Measurements from ENCODE around the gene RAB2B.
A peak's percentile ranks its signal among the peaks of the same experiment; 100 is the strongest.

The RAB2B gene

DNA sequence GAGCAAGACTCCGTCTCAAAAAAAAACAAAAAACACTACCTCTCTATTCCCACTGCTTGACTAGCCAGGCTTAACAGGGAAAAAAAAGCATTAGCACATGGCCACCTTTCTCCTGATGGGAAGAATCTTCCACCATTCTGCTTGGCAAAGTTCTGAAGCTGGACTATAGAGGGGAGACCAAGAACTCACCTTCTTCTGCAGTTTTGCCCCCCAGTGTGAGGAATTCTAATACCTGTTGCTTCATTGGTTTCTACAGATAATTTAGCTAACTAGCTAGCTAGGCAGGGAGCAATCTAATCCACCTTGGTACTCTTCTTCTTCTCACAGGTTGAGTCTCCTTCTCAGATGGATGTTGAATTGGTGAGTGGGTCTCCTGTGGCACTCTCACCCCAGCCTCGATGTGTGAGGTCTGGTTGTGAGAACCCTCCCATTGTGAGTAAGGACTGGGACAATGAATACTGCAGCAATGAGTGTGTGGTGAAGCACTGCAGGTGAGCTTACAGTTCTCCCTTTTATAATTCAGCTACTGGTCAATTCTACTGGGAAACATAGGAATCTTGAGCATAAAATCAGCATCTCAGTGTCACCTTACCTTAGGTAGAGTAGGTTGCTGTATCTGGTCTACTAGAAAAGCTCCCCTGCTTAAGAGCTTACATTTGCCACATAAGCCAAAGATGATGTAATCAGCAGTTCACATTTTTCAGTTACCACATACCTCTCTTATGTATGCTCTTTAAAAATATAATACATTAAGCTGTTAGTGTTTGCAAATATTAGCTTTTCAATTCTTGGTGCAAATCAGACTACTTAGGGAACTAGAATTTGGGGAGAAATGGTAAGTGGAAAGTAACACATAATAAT, 18.4 kb upstream of the RAB2B start:
- no peak overlapping the region for H3K4me2 ChIP-seq (ENCODE audit: low read length)
- H3K36me3 ChIP-seq (ENCODE audit: control insufficient read depth, low read length): peaks cover 78% of the 10 kb centered on the region
- no peaks in the 10 kb centered on the region for H3K79me2 ChIP-seq (ENCODE audit: control insufficient read depth, low read length)
- no peak overlapping the region for H3K4me3 ChIP-seq (ENCODE audit: low read length)
- no peaks in the 10 kb centered on the region for H3K9me3 ChIP-seq (ENCODE audit: control insufficient read depth, insufficient read depth, low read length)
- no peaks in the 10 kb centered on the region for H3K27me3 ChIP-seq (ENCODE audit: control insufficient read depth, low read length)
- TF ChIP-seq CTCF (IDR thresholded peaks at IDR 0.05; ENCODE audit: low read depth, low read length, poor library complexity, severe bottlenecking): no peak
- TF ChIP-seq EZH2phosphoT487 (IDR thresholded peaks at IDR 0.05; ENCODE audit: borderline replicate concordance, low read length): no peak
- no peaks in the 10 kb centered on the region for H3K9me2 ChIP-seq (replicated peaks; ENCODE audit: control insufficient read depth, low read length)
- peaks cover 7% of the 10 kb centered on the region; the same call in 1 of the 2 replicates for H3F3A ChIP-seq (ENCODE audit: control insufficient read depth, insufficient read depth)
- H4K20me1 ChIP-seq (ENCODE audit: control insufficient read depth, insufficient read depth, low read depth, low read length): no peaks in the 10 kb centered on the region
- H3K27ac ChIP-seq (ENCODE audit: low read depth, low read length): no peak overlapping the region
- H3K4me1 ChIP-seq (ENCODE audit: control insufficient read depth, low read length): no peaks in the 10 kb centered on the region

DNA sequence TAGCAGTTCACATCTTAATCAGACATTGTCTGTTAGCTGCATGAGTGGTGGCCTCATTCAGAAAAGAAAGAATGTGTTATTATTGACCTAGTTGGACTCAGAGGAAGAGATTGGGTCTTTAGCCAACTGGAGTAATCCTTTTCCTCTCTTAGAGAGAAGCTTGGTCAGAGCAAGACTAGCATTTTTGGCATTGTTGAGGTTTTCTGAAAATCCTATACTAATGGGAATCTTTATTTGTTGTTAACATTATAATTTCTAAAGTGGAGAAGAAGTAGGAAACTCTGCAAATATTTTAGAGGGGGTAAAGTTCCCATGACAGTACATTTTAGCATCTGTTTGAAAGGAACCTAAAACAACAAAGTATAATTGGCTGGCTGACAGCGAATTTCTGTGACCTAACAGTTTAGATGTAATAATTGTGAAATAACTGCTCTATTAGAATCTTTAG, 9.9 kb upstream of the RAB2B start:
- no peak overlapping the region for H3K27ac ChIP-seq (ENCODE audit: low read depth, low read length)
- TF ChIP-seq CTCF (IDR thresholded peaks at IDR 0.05; ENCODE audit: low read depth, low read length, poor library complexity, severe bottlenecking) (no peak), EZH2phosphoT487 (IDR thresholded peaks at IDR 0.05; ENCODE audit: borderline replicate concordance, low read length) (no peak)
- H3K9me3 ChIP-seq (ENCODE audit: control insufficient read depth, insufficient read depth, low read length): no peaks in the 10 kb centered on the region
- H3K4me3 ChIP-seq (ENCODE audit: low read length): no peak overlapping the region
- H3F3A ChIP-seq (ENCODE audit: control insufficient read depth, insufficient read depth): no peaks in the 10 kb centered on the region
- H3K27me3 ChIP-seq (ENCODE audit: control insufficient read depth, low read length): no peaks in the 10 kb centered on the region
- H3K36me3 ChIP-seq (ENCODE audit: control insufficient read depth, low read length): peaks cover 36% of the 10 kb centered on the region
- no peaks in the 10 kb centered on the region for H4K20me1 ChIP-seq (ENCODE audit: control insufficient read depth, insufficient read depth, low read depth, low read length)
- no peaks in the 10 kb centered on the region for H3K4me1 ChIP-seq (ENCODE audit: control insufficient read depth, low read length)
- H3K9me2 ChIP-seq (replicated peaks; ENCODE audit: control insufficient read depth, low read length): no peaks in the 10 kb centered on the region
- H3K79me2 ChIP-seq (ENCODE audit: control insufficient read depth, low read length): peaks cover 7% of the 10 kb centered on the region
- no peak overlapping the region for H3K4me2 ChIP-seq (ENCODE audit: low read length)

GRCh38 chr14:21476523-21476924, 235 bp downstream of the RAB2B start:
- H3K36me3 ChIP-seq (ENCODE audit: control insufficient read depth, low read length): peaks cover 22% of the 10 kb centered on the region

More at GRCh38 chr14:21476523-21476924, 235 bp downstream of the RAB2B start:
- Histone ChIP-seq H3F3A (ENCODE audit: control insufficient read depth, insufficient read depth) (peaks cover 3% of the 10 kb centered on the region; the same call in 1 of the 2 replicates), H3K27me3 (ENCODE audit: control insufficient read depth, low read length) (no peaks in the 10 kb centered on the region), H3K27ac (ENCODE audit: low read depth, low read length) (peak overlapping the region; percentile 63), H3K4me2 (ENCODE audit: low read length) (peak overlapping the region; percentile 79), H4K20me1 (ENCODE audit: control insufficient read depth, insufficient read depth, low read depth, low read length) (no peaks in the 10 kb centered on the region), H3K4me3 (ENCODE audit: low read length) (peak overlapping the region; percentile 97), H3K79me2 (ENCODE audit: control insufficient read depth, low read length) (peaks cover 47% of the 10 kb centered on the region), H3K9me2 (replicated peaks; ENCODE audit: control insufficient read depth, low read length) (no peaks in the 10 kb centered on the region), H3K9me3 (ENCODE audit: control insufficient read depth, insufficient read depth, low read length) (no peaks in the 10 kb centered on the region), H3K4me1 (ENCODE audit: control insufficient read depth, low read length) (peaks cover 15% of the 10 kb centered on the region)
- no peak for TF ChIP-seq EZH2phosphoT487 (IDR thresholded peaks at IDR 0.05; ENCODE audit: borderline replicate concordance, low read length)
- TF ChIP-seq CTCF (IDR thresholded peaks at IDR 0.05; ENCODE audit: low read depth, low read length, poor library complexity, severe bottlenecking): no peak
